ENCODE data around the gene IL4I1.
A peak's percentile ranks its signal among the peaks of the same experiment; 100 is the strongest.

IL4I1 gene

DNA sequence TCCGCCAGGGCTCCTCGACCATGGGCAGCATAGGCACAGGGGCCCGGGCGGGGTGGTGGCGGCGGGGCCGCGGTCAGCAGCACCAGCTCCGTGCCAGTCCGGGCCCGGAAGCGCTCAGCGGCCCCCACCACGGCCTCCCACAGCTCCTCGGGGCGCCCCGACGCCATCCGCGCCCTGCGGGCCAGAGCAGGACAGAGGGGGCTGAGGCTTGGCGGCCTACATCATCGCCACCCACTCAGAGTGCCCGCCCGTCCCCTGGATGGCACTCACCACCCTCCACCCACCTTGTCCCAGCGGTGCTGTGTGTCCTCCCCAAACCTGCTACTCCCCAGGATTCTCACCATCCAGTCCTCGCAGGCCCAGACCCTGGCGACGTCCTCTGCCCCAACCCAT, 23.6 kb downstream of the IL4I1 start:
- CTCF ChIA-PET: no interaction called here

DNA sequence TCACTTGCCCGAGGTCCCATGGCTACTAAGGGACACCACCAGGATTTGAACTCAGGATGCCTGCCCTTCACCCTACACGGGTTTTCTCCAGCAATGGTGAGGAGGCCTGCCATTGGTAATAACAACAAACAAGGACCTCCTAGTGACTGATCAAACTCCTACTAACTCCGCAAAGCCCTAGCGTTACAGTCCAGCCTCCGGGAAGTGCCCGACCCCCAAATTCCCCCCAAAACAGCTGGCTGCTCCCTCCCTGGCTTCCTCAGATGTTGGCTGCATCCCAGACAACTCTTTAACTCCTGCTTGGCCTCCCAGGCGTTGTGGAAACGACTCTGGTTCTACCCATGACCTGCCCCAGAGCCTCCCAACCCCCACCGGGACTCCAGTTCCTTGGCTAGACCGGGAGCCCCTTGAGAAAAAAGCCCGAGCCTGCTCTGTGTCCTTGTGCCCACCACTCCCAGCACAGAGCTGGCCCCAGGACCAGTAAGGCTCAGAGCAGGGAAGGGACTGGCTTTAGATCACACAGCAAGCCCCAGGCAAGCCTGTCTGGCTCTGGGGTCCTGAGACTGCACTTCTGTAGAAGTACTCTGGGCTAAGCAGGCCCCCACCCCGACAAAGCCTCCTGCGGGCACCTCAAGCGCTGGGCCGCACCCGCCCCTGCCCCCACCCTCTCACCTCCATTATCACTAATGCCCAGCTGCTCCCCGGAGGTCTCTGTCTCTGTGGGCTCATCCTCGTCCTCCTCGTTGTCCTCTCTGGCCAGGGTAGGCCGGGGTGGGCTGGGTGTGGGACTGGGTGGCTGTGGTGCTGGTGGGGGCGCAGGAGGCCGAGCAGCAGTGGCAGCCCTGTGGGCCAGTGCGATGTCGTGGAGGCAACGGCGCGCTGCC, 24.2 kb downstream of the IL4I1 start:
- TF ChIP-seq, protein P1, sequence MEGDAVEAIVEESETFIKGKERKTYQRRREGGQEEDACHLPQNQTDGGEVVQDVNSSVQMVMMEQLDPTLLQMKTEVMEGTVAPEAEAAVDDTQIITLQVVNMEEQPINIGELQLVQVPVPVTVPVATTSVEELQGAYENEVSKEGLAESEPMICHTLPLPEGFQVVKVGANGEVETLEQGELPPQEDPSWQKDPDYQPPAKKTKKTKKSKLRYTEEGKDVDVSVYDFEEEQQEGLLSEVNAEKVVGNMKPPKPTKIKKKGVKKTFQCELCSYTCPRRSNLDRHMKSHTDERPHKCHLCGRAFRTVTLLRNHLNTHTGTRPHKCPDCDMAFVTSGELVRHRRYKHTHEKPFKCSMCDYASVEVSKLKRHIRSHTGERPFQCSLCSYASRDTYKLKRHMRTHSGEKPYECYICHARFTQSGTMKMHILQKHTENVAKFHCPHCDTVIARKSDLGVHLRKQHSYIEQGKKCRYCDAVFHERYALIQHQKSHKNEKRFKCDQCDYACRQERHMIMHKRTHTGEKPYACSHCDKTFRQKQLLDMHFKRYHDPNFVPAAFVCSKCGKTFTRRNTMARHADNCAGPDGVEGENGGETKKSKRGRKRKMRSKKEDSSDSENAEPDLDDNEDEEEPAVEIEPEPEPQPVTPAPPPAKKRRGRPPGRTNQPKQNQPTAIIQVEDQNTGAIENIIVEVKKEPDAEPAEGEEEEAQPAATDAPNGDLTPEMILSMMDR (conservative IDR thresholded peaks at IDR 0.05; ENCODE audit: low read depth): no peak
- no peak for DNase-seq (ENCODE audit: low spot score)
- H3K27ac ChIP-seq: peak overlapping the region; percentile 96
- CTCF ChIA-PET: no interaction called here
- POLR2A ChIA-PET (ENCODE audit: low non-redundant PET): no interaction called here

More for the DNA sequence above, 23.6 kb downstream of the IL4I1 start:
- POLR2A ChIA-PET (ENCODE audit: low non-redundant PET): no interaction called here
- DNase-seq (ENCODE audit: low spot score): no peak
- TF ChIP-seq, protein P1 (conservative IDR thresholded peaks at IDR 0.05; ENCODE audit: low read depth): no peak
- H3K27ac ChIP-seq: peak overlapping the region; percentile 96

DNA sequence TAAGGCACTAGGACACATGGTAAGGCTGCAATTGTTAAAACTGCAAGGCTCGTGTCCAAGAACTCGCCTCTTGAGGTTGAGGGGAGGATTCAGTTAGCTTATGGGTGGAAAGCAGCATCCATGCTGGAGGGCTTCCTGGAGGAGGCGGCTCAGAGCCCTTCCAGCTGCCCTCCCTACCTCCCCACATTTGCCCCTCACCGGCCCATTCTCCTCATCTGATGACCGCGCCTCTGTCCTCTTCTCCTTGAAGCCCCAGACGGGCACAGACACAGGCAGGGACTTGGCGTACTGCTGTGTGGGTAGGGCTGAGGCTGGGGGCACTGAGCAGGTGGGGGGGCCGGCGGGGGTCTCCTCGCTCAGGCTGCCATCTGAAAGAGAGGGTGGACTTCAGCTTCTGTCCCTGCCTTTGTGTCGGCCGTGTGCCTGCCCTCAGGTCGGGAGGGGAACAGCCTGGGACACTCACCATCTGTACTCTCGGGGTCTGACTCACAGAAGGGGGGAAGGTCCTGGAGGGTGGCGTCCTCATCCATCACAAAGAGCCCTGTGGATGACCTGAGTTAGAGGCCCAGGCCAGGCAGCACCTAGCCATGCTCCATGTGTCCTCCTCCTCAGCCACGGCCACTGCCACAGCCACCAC, 25.2 kb downstream of the IL4I1 start:
- TF ChIP-seq, protein P1 (conservative IDR thresholded peaks at IDR 0.05; ENCODE audit: low read depth): no peak
- ChIA-PET POLR2A (ENCODE audit: low non-redundant PET) (interaction anchor here (0.6 kb wide), 1 partner anchor 67 kb away, joined by 3 read pairs; no protein-coding TSS in a partner anchor), CTCF (no interaction called here)
- DNase-seq (ENCODE audit: low spot score): no peak
- peak overlapping the region; percentile 96 for H3K27ac ChIP-seq

DNA sequence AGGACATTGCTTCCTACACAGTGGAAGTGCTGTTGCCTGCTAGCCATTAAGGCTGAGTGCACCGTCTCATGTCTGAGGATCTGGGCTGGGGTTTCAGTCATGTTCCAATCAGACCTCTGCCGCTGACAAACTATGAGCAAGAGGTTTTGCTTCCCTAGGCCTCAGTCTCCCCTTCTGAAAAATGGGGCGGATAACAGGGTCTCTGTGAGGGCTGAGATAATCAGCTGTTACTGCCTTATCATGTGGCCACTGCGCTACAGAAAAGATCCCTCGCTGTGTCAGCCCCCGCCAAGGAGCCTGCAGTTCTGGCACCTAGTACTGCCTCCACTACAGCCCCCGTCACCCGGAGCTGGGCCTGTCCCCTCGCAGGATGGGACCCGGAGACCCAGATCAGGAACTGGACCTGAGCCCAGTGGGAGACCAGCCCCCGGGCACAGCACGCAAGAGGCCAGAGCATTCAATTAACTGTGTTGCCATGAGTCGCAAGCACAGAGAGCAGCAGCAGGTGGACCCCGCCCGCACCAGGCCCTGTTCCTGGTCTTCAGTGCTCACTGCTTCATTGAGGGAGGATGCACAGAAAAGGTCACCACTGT, 26.3 kb downstream of the IL4I1 start:
- no peak for DNase-seq (ENCODE audit: low spot score)
- H3K27ac ChIP-seq: peak overlapping the region; percentile 96
- POLR2A ChIA-PET (ENCODE audit: low non-redundant PET): interaction anchor here (0.6 kb wide), 1 partner anchor 723 kb away, joined by 3 read pairs; no protein-coding TSS in a partner anchor
- CTCF ChIA-PET: interaction anchor here (0.5 kb wide), 1 partner anchor 152 kb away, joined by 3 read pairs; no protein-coding TSS in a partner anchor
- TF ChIP-seq, protein P1 (conservative IDR thresholded peaks at IDR 0.05; ENCODE audit: low read depth): no peak

DNA sequence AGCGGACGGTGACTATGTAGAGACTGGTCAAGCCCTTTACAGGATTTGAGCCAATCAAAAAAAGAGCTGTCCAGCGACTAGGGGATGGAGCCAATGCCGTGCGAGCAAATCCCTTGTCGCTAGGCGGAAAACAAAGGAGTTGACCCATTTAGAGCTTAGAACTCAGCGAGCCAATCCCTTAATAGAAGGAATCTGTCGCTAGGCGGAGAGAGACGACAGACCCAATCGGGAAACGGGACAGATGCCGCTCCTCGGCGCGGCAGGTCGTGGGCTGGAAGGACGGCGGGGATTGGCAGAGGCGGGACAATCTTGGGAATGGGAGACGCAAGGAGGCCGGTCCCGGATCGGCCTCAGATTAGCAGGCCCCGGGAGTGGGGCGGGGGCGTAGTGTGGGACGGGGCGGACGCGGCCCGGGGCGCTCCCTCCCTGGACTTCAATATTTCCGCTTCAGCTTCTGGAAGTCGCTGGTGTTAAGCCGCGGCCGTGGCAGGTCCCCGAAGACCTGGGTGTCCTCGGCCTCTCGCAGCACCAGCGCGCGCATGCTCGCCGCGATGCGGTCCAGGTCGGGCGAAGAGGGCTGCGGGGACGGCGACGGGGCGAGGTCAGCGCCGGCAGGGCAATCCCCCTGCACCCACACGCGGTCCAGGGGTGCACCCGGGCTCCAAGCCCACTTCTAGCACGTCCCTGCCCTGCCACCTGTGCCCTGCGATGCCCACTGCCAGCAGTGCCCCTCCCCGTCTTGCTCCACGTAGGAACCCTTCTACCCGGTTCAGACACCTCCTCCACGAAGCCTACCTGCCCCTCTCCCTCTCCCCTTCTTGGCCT, 27.0 kb downstream of the IL4I1 start:
- H3K27ac ChIP-seq: peak overlapping the region; percentile 96
- TF ChIP-seq, protein P1 (conservative IDR thresholded peaks at IDR 0.05; ENCODE audit: low read depth): no peak
- ChIA-PET POLR2A (ENCODE audit: low non-redundant PET) (interaction anchor here (0.6 to 1.3 kb wide), 3 partner anchors 19 to 724 kb away, joined by 3 to 6 read pairs (median 3); partner anchors contain the start of gene PTOV1), CTCF (no interaction called here)
- DNase-seq (ENCODE audit: low spot score): peak; percentile 97

Data from RWPE1 (cell line).